NT2/D1 (cell line): ENCODE results near the gene COL23A1.

Source experiments
- YY1 ChIP-seq: IDR thresholded peaks from 2 replicates; pipeline ENCODE4 v1.6.1; 2011; ENCODE audit not compliant: insufficient read length, insufficient read depth
- ZNF274 ChIP-seq: IDR thresholded peaks from 2 replicates; pipeline ENCODE4 v1.6.1; 2011; ENCODE audit warnings: mild to moderate bottlenecking, low read depth, low read length

DNA sequence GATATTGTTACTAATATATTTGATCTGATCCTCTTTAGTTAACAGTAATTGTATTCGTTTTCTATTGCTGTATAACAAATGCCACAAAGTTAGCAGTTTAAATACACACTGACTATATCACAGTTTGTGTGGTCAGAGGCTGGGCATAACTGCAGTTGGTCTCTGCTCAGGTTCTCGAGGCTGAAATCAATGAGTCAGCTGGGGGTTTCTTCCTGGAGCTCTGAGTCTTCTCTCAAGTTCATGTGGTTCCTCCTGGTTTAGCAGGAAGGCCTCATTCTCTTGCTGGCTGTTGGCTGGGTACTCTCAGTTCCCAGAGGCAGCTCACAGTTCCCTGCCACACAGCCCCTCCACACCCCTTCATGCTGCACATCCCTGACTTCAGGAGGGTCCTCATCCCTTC is 20.7 kb downstream of the COL23A1 start:
- TF ChIP-seq YY1 (no peak), ZNF274 (no peak)
